HepG2 (cell line): ENCODE results near the gene SMPD2. TPM values are rescaled to one million over a fixed set of nuclear protein-coding genes. Genes with fewer than 3 reads are reported as not detected.

Experiments used
- ATAC-seq: fragments of 200-7000 bp; cut with Tn5 transposase; 3 replicates; pipeline ENCODE4 v1.9.1; 2020; ENCODE audit warnings: mild to moderate bottlenecking, moderate library complexity
- BruUV-seq: library from RNA; stranded (reverse); fragments of 400-500 nt; replicated peaks from 2 replicates; lab custom pipeline; 2021; lab: Mats Ljungman, UMichigan
- CTCF ChIA-PET: fragments of 300-600 bp; formaldehyde crosslinking; extraction: SDS; loops from one replicate; lab custom pipeline; 2021; ENCODE audit warnings: low total read pairs, inconsistent platforms, low intra/inter-chr PET ratio; lab: Yijun Ruan, JAX
- POLR2A ChIA-PET: fragments of 350-600 bp; sonication (Branson Sonifier 250); formaldehyde crosslinking; loops from one replicate; lab custom pipeline; 2020; ENCODE audit warnings: antibody characterized with exemption, inconsistent platforms; lab: Yijun Ruan, JAX
- DNase-seq: peaks from one replicate; pipeline ENCODE4 v3.0.0-alpha.2; 2015; ENCODE audit warnings: low spot score
- FAIRE-seq: peaks from 3 replicates; lab custom pipeline; 2011; peaks lifted over from hg19 to GRCh38; lab: Jason Lieb, UNC
- H2AFZ ChIP-seq: one replicate; pipeline ENCODE4 v1.6.1; 2011; ENCODE audit warnings: low read length, inconsistent platforms
- H3K27ac ChIP-seq: fragments of 300-600 bp; 3 replicates; pipeline ENCODE4 v1.8.0; 2011; ENCODE audit warnings: mixed run types, mild to moderate bottlenecking, mixed read lengths, low read length, inconsistent platforms; ENCODE audit not compliant: insufficient read depth; ENCODE audit errors: extremely low read length
- H3K27me3 ChIP-seq, 2 experiments: fragments of 200-600 bp in 1 of 2; 2 replicates in 1 of 2; 3 replicates in 1 of 2; pipeline versions ENCODE4 v1.6.0 to v1.8.0; 2011; ENCODE audit warnings: low read length in 2 of 2, mild to moderate bottlenecking in 2 of 2, moderate library complexity in 2 of 2, inconsistent platforms in 1 of 2; ENCODE audit not compliant: insufficient read depth in 2 of 2, control insufficient read depth in 1 of 2
- H3K36me3 ChIP-seq, 2 experiments: fragments of 200-600 bp in 1 of 2; replicated peaks in 1 of 2; 2 replicates in 1 of 2; 3 replicates in 1 of 2; pipeline versions ENCODE4 v1.5.1 to v1.8.0; 2011; ENCODE audit warnings: low read length in 2 of 2, inconsistent platforms in 1 of 2; ENCODE audit not compliant: insufficient read depth in 2 of 2, control insufficient read depth in 1 of 2
- H3K4me1 ChIP-seq: 2 replicates; pipeline ENCODE4 v1.5.1; 2012; ENCODE audit warnings: low read length, inconsistent platforms; ENCODE audit not compliant: insufficient read depth
- H3K4me2 ChIP-seq: 2 replicates; pipeline ENCODE4 v1.6.0; 2011; ENCODE audit warnings: low read depth, low read length, inconsistent platforms
- H3K4me3 ChIP-seq, 3 experiments: fragments of 200-600 bp in 1 of 3; sonication (generic), shearing (Covaris generic) in 1 of 3; replicated peaks in 1 of 3; 2 replicates each; pipeline ENCODE4 v1.5.1; 2011 to 2016; ENCODE audit warnings: low read length in 3 of 3, inconsistent platforms in 2 of 3, low read depth in 2 of 3, mild to moderate bottlenecking in 2 of 3, control low read depth in 1 of 3, mixed read lengths in 1 of 3; ENCODE audit not compliant: insufficient read depth in 1 of 3
- H3K79me2 ChIP-seq: one replicate; pipeline ENCODE4 v1.6.1; 2011; ENCODE audit warnings: low read length, inconsistent platforms; ENCODE audit not compliant: insufficient read depth
- H3K9ac ChIP-seq: 2 replicates; pipeline ENCODE4 v1.6.0; 2011; ENCODE audit warnings: mild to moderate bottlenecking, low read depth, low read length, inconsistent platforms; ENCODE audit not compliant: insufficient read depth
- H3K9me3 ChIP-seq: 2 replicates; pipeline ENCODE4 v1.5.1; 2012; ENCODE audit warnings: mild to moderate bottlenecking, low read length
- H4K20me1 ChIP-seq: 2 replicates; pipeline ENCODE4 v1.6.0; 2011; ENCODE audit warnings: inconsistent platforms, mild to moderate bottlenecking, low read length, moderate library complexity; ENCODE audit not compliant: insufficient read depth
- FIP1L1 ChIP-seq: fragments of 200-400 bp; formaldehyde crosslinking; IDR thresholded peaks from 2 replicates; pipeline ENCODE4 v1.6.1; 2018; ENCODE audit warnings: low read depth, mild to moderate bottlenecking, low read length, moderate library complexity, borderline replicate concordance; ENCODE audit not compliant: insufficient read depth
- GATAD1 ChIP-seq: IDR thresholded peaks from 2 replicates; pipeline ENCODE4 v1.6.1; 2016; ENCODE audit warnings: missing genetic modification reagents, missing compliant biosample characterization
- KDM6A ChIP-seq: IDR thresholded peaks from 2 replicates; pipeline ENCODE4 v1.6.1; 2016; ENCODE audit warnings: low read depth
- SIN3A ChIP-seq: IDR thresholded peaks from 2 replicates; pipeline ENCODE4 v1.6.1; 2011; ENCODE audit warnings: low read depth, mild to moderate bottlenecking, control low read depth, low read length, borderline replicate concordance
- STAT5B ChIP-seq: sonication (generic); formaldehyde crosslinking; IDR thresholded peaks from 2 replicates; pipeline ENCODE4 v1.4.0; 2020; ENCODE audit warnings: missing genetic modification reagents
- TCF7L2 ChIP-seq: IDR thresholded peaks from 2 replicates; pipeline ENCODE4 v1.6.1; 2011; ENCODE audit warnings: mild to moderate bottlenecking, low read depth, low read length, moderate library complexity
- U2AF2 ChIP-seq: fragments of 200-400 bp; formaldehyde crosslinking; IDR thresholded peaks from 2 replicates; pipeline ENCODE4 v1.6.1; 2017; ENCODE audit warnings: low read depth, mild to moderate bottlenecking, low read length
- WIZ ChIP-seq: sonication (generic); formaldehyde crosslinking; IDR thresholded peaks from 2 replicates; pipeline ENCODE4 v1.5.1; 2020; ENCODE audit warnings: mild to moderate bottlenecking, missing genetic modification reagents
- ZNF790 ChIP-seq: sonication (generic); formaldehyde crosslinking; IDR thresholded peaks from 2 replicates; pipeline ENCODE4 v1.8.0; 2022; ENCODE audit warnings: missing genetic modification reagents, mild to moderate bottlenecking, borderline replicate concordance
- WGBS: methylation state at CpG from one replicate; pipeline ENCODE4 v1.1.6; 2017; ENCODE audit warnings: low lambda C conversion rate; 5-methylcytosine and 5-hydroxymethylcytosine counted together
- in situ Hi-C: cut with HindIII; loops from 2 replicates; pipeline ENCODE4 v1.10.0; 2017; ENCODE audit warnings: low pct_unique_long_range_greater_than_20kb; ENCODE audit not compliant: extremely low pct_ligation_motif_present
- intact Hi-C: fragments of 100-400 bp; cut with micrococcal nuclease; formaldehyde crosslinking; loops from one replicate; pipeline ENCODE4 v1.10.0; 2022; ENCODE audit not compliant: unreplicated experiment
- polyA plus RNA-seq, 8 experiments: library from polyadenylated mRNA; depleted of rRNA in 3 of 8; stranded (reverse) in 7 of 8; unstranded in 1 of 8; fragments of >200 nt; fragmentation: Illumina TruSeq in 4 of 8; extraction: Trizol in 4 of 8; gene quantifications; 2 replicates each; pipeline versions ENCODE4 v1.2.1 to v1.2.3, GENCODE V29; 2011 to 2016; ENCODE audit warnings: low read depth in 4 of 8, missing spikeins in 1 of 8, mixed read lengths in 1 of 8; ENCODE audit not compliant: insufficient read depth in 1 of 8
- total RNA-seq, 5 experiments: library from RNA; depleted of rRNA; stranded (reverse); fragments of >200 nt; fragmentation: Illumina TruSeq; extraction: Trizol; gene quantifications; 2 replicates each; pipeline ENCODE4 v1.2.3, GENCODE V29; 2016; ENCODE audit warnings: low read depth in 1 of 5
- TF ChIP-seq, protein P1 (sequence below): sonication (generic); formaldehyde crosslinking; IDR thresholded peaks from 2 replicates; pipeline ENCODE4 v1.4.0; 2020; ENCODE audit warnings: missing genetic modification reagents, borderline replicate concordance

The SMPD2 gene
- total and polyA plus RNA-seq, 2 of the 13 experiments (the other 11 are each of a cell fraction or from before 2014, with no cell fraction given) = 5.9 to 10.6 TPM

DNA sequence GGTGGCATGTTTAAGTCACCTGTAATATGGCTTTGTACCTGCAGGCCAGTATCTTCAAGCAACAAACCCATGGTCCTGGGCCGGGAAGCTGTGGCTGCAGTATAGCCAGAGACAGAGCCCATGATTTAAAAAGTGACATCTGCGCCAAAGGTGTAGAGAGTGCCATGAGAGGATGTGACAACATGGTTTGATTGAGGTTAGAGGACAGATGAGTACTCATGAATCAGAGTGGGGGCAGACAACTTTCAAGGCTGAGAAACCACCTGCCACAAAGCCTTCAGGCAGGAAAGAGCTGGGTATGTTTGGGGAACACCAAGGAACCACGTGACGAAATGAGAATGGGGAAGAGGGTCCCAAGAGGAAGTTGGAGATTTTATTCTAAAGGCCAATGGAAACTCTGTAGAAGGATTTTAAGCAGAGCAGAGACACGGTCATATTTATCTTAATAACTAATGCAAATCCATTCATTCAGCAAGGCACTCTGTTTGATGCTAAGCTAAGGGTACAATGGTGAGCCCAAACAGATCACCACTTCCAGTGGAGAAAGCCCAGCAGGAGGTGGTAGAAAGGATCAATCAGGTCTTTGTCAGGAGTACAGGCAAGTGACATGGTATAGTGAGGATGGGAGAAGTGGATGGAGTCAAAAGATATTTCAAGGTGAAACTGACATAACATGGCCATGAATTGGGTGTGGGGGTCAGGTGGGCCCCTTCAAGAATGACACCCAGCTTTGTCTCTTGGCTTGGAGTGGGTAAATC, 18.4 kb downstream of the SMPD2 start:
- Histone ChIP-seq H3K27ac (no peak overlapping the region), H3K27me3 (no peaks in the 10 kb centered on the region), H2AFZ (no peak overlapping the region), H4K20me1 (no peaks in the 10 kb centered on the region), H3K9me3 (no peaks in the 10 kb centered on the region), H3K9ac (no peak overlapping the region), H3K79me2 (no peaks in the 10 kb centered on the region), H3K4me1 (peaks cover 20% of the 10 kb centered on the region), H3K4me3 (no peak overlapping the region), H3K36me3 (peaks cover 0 to 9% of the 10 kb centered on the region in 2 experiments; a peak in 2 of 5 replicates), H3K4me2 (no peak overlapping the region)
- DNase-seq (no peak), FAIRE-seq (no peak), ATAC-seq (no peak)
- no TSS peak for BruUV-seq
- 94% methylated on average over 5 of the region's 5 CpGs for WGBS
- no peak for TF ChIP-seq TCF7L2
- TF ChIP-seq KDM6A (CRISPR knock-in tag) = no peak
- ChIA-PET POLR2A (interaction anchor here (1.3 kb wide), 1 partner anchor 21 kb away, joined by 3 read pairs; no protein-coding TSS in a partner anchor), CTCF (no interaction called here)
- intact Hi-C loops (loop anchor here (5.0 kb wide), 1 partner anchor 272 kb away; no protein-coding TSS in a partner anchor), in situ Hi-C loops (no loop called here)

DNA sequence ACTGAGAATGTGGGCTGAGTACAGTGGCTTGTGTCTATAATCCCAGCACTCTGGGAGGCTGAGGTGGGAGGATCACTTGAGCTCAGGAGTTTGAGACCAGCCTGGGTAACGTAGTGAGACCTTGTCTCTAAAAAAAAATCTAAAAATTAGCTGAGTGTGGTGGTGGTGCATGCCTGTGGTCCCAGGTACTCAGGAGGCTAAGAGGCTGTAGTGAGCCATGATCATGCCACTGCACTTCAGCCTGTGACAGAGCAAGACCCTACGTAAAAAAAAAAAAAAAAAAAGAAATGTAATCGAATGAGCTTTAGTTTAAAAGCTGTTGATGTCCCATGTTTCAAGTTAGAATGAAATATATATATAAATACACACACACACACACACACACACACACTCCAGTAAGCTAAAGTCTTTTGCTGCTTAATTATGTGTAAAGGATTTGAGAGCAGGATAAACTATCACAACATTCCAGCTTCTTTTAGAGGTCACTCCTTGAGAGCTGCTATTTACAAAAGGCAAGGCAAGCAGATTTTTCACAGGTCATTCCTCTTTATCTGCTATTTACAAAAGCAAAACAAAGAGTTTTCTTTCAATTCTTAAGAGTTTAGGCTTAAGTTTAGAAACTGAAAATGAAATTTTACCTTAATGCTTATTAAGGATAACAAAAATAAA, 19.8 kb downstream of the SMPD2 start:
- WGBS = 88% methylated on average over 3 of the region's 3 CpGs
- Histone ChIP-seq H3K9me3 (no peaks in the 10 kb centered on the region), H3K79me2 (no peaks in the 10 kb centered on the region), H3K27me3 (no peaks in the 10 kb centered on the region), H4K20me1 (no peaks in the 10 kb centered on the region), H3K9ac (no peak overlapping the region), H3K27ac (no peak overlapping the region), H3K4me1 (peaks cover 13% of the 10 kb centered on the region), H3K4me3 (no peak overlapping the region), H3K4me2 (no peak overlapping the region), H2AFZ (no peak overlapping the region), H3K36me3 (peaks cover 2 to 18% of the 10 kb centered on the region in 2 experiments; a peak in 3 of 5 replicates)
- no peak for FAIRE-seq
- ATAC-seq = no peak
- in situ Hi-C loops (no loop called here), intact Hi-C loops (no loop called here)
- BruUV-seq = no TSS peak
- no peak for DNase-seq
- ChIA-PET CTCF (no interaction called here), POLR2A (interaction anchor here (0.6 to 0.8 kb wide), 2 partner anchors 11 to 19 kb away, joined by 3 read pairs; no protein-coding TSS in a partner anchor)
- TF ChIP-seq FIP1L1 = no peak
- no peak for TF ChIP-seq STAT5B (CRISPR knock-in tag)
- no peak for TF ChIP-seq GATAD1
- no peak for TF ChIP-seq U2AF2
- TF ChIP-seq, protein P1, sequence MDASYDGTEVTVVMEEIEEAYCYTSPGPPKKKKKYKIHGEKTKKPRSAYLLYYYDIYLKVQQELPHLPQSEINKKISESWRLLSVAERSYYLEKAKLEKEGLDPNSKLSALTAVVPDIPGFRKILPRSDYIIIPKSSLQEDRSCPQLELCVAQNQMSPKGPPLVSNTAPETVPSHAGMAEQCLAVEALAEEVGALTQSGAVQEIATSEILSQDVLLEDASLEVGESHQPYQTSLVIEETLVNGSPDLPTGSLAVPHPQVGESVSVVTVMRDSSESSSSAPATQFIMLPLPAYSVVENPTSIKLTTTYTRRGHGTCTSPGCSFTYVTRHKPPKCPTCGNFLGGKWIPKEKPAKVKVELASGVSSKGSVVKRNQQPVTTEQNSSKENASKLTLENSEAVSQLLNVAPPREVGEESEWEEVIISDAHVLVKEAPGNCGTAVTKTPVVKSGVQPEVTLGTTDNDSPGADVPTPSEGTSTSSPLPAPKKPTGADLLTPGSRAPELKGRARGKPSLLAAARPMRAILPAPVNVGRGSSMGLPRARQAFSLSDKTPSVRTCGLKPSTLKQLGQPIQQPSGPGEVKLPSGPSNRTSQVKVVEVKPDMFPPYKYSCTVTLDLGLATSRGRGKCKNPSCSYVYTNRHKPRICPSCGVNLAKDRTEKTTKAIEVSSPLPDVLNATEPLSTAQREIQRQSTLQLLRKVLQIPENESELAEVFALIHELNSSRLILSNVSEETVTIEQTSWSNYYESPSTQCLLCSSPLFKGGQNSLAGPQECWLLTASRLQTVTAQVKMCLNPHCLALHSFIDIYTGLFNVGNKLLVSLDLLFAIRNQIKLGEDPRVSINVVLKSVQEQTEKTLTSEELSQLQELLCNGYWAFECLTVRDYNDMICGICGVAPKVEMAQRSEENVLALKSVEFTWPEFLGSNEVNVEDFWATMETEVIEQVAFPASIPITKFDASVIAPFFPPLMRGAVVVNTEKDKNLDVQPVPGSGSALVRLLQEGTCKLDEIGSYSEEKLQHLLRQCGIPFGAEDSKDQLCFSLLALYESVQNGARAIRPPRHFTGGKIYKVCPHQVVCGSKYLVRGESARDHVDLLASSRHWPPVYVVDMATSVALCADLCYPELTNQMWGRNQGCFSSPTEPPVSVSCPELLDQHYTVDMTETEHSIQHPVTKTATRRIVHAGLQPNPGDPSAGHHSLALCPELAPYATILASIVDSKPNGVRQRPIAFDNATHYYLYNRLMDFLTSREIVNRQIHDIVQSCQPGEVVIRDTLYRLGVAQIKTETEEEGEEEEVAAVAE (CRISPR knock-in tag) = no peak
- TF ChIP-seq ZNF790 (CRISPR knock-in tag) = no peak
- TF ChIP-seq WIZ = no peak
- TF ChIP-seq SIN3A = no peak
